ENCODE data around the gene ANKRD44.

Gene ANKRD44

GRCh38 chr2:197137826-197138477, 172.6 kb downstream of the ANKRD44 start:
- TF ChIP-seq CTCF (IDR thresholded peaks at IDR 0.05; ENCODE audit: low read depth, low read length, missing control alignments), result no peak
- H3K4me3 ChIP-seq (replicated peaks; ENCODE audit: low read depth, low read length), result no peak overlapping the region
- no peak for DNase-seq (ENCODE audit: extremely low read depth, low read depth)

- no peak overlapping the region for H3K4me3 ChIP-seq (replicated peaks; ENCODE audit: low read depth, low read length)
- DNase-seq (ENCODE audit: extremely low read depth, low read depth), result no peak
- no peak for TF ChIP-seq CTCF (IDR thresholded peaks at IDR 0.05; ENCODE audit: low read depth, low read length, missing control alignments)
Observed at GRCh38 chr2:197137231-197137630, 173.3 kb downstream of the ANKRD44 start.

- TF ChIP-seq CTCF (IDR thresholded peaks at IDR 0.05; ENCODE audit: low read depth, low read length, missing control alignments), result no peak
- H3K4me3 ChIP-seq (replicated peaks; ENCODE audit: low read depth, low read length), result no peak overlapping the region
- no peak for DNase-seq (ENCODE audit: extremely low read depth, low read depth)
Observed at GRCh38 chr2:197136452-197136851, 174.1 kb downstream of the ANKRD44 start.

- no peak for TF ChIP-seq CTCF (IDR thresholded peaks at IDR 0.05; ENCODE audit: low read depth, low read length, missing control alignments)
- DNase-seq (ENCODE audit: extremely low read depth, low read depth), result no peak
- no peak overlapping the region for H3K4me3 ChIP-seq (replicated peaks; ENCODE audit: low read depth, low read length)
Observed at GRCh38 chr2:197135806-197136205, 174.8 kb downstream of the ANKRD44 start.

- DNase-seq (ENCODE audit: extremely low read depth, low read depth), result no peak
Observed at GRCh38 chr2:197134206-197134605, 176.4 kb downstream of the ANKRD44 start.

GRCh38 chr2:197131558-197131855, 179.1 kb downstream of the ANKRD44 start:
- TF ChIP-seq CTCF (IDR thresholded peaks at IDR 0.05; ENCODE audit: low read depth, low read length, missing control alignments), result no peak
- DNase-seq (ENCODE audit: extremely low read depth, low read depth), result no peak
- no peak overlapping the region for H3K4me3 ChIP-seq (replicated peaks; ENCODE audit: low read depth, low read length)

More at GRCh38 chr2:197134206-197134605, 176.4 kb downstream of the ANKRD44 start:
- no peak for TF ChIP-seq CTCF (IDR thresholded peaks at IDR 0.05; ENCODE audit: low read depth, low read length, missing control alignments)
- H3K4me3 ChIP-seq (replicated peaks; ENCODE audit: low read depth, low read length), result no peak overlapping the region

- DNase-seq (ENCODE audit: extremely low read depth, low read depth), result no peak
- TF ChIP-seq CTCF (IDR thresholded peaks at IDR 0.05; ENCODE audit: low read depth, low read length, missing control alignments), result no peak
- H3K4me3 ChIP-seq (replicated peaks; ENCODE audit: low read depth, low read length), result no peak overlapping the region
Observed at GRCh38 chr2:197130318-197130717, 180.3 kb downstream of the ANKRD44 start.

All from HFF-Myc (cell line).